Measurements from ENCODE around the gene DNAAF9. TPM values are rescaled to one million over a fixed set of nuclear protein-coding genes. Genes with fewer than 3 reads are reported as not detected.
"Not testable (repeated sequence)": the region's sequence is repeated elsewhere in the genome, so short reads cannot be mapped to it uniquely, and the experiment has no call there.

The DNAAF9 gene
- total and polyA plus RNA-seq, 2 donors from 2014 or later = 7.3 to 25.2 TPM

DNA sequence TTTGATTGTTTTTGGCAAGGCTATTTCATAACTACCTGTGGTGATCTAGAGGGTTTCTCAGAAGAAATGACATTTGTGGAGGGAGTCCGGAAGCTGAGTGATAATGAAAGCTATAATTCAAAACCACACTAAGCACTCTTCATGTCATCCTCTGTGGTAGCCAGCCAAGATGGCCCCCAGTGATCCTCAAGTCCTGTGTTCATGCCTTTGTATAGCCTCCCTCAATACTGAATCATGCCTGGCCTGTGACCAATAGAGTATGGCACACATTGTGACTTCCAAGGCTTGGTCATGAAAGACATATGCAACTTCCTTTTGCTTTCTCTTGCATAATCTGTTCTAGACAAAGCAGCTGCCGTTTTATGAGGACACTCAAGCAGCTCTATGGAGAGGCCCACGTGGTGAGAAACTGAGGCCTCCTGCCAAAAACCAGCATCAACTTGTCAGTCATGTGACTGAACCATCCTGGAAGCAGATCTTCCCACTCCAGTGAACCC lies 12.8 kb upstream of the DNAAF9 start:
- TF ChIP-seq, protein P1, sequence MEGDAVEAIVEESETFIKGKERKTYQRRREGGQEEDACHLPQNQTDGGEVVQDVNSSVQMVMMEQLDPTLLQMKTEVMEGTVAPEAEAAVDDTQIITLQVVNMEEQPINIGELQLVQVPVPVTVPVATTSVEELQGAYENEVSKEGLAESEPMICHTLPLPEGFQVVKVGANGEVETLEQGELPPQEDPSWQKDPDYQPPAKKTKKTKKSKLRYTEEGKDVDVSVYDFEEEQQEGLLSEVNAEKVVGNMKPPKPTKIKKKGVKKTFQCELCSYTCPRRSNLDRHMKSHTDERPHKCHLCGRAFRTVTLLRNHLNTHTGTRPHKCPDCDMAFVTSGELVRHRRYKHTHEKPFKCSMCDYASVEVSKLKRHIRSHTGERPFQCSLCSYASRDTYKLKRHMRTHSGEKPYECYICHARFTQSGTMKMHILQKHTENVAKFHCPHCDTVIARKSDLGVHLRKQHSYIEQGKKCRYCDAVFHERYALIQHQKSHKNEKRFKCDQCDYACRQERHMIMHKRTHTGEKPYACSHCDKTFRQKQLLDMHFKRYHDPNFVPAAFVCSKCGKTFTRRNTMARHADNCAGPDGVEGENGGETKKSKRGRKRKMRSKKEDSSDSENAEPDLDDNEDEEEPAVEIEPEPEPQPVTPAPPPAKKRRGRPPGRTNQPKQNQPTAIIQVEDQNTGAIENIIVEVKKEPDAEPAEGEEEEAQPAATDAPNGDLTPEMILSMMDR (IDR thresholded peaks at IDR 0.05; ENCODE audit: borderline replicate concordance, extremely low read depth, insufficient read depth) = no peak
- Histone ChIP-seq H3K9me3 (ENCODE audit: control insufficient read depth in 2 of 3, insufficient read depth in 1 of 3, low read length in 3 of 3) (no peaks in the 10 kb centered on the region), H3K27ac (ENCODE audit: low read depth in 2 of 2, low read length in 2 of 2) (no peak overlapping the region), H3K4me1 (ENCODE audit: control insufficient read depth in 2 of 3, insufficient read depth in 2 of 3, low read depth in 1 of 3, low read length in 3 of 3) (no peaks in the 10 kb centered on the region), H3K4me3 (ENCODE audit: low read length in 3 of 3) (no peak overlapping the region), H3K27me3 (ENCODE audit: control insufficient read depth, insufficient read depth, low read length) (no peaks in the 10 kb centered on the region), H3K9ac (ENCODE audit: low read length in 3 of 3) (no peak overlapping the region), H3K36me3 (ENCODE audit: control insufficient read depth in 2 of 3, insufficient read depth in 3 of 3, low read length in 3 of 3) (no peaks in the 10 kb centered on the region)
- DNase-seq (no peak), FAIRE-seq (no peak)
- intact Hi-C loops (cut with DNase I) = no loop called here

DNA sequence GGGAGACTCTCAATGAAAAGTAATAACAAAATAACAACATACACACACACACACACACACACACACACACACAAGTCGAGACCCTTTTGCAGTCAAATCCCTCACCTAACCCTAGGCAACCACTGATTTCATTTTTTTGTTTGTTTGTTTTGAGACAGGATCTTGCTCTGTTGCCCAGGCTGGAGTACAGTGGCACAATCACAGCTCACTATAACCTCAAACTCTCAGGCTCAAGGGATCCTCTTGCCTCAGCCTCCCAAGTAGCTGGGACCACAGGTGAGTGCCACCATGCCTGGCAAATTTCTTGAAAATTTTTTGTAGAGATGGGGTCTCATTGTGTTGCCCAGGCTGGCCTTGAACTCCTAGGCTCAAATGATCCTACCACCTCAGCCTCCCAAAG lies 10.7 kb upstream of the DNAAF9 start:
- FAIRE-seq; H3K27me3 ChIP-seq (ENCODE audit: control insufficient read depth, insufficient read depth, low read length); H3K4me3 ChIP-seq (ENCODE audit: low read length in 3 of 3); H3K4me1 ChIP-seq (ENCODE audit: control insufficient read depth in 2 of 3, insufficient read depth in 2 of 3, low read depth in 1 of 3, low read length in 3 of 3); H3K36me3 ChIP-seq (ENCODE audit: control insufficient read depth in 2 of 3, insufficient read depth in 3 of 3, low read length in 3 of 3); H3K9me3 ChIP-seq (ENCODE audit: control insufficient read depth in 2 of 3, insufficient read depth in 1 of 3, low read length in 3 of 3); DNase-seq; intact Hi-C loops (cut with DNase I); H3K27ac ChIP-seq (ENCODE audit: low read depth in 2 of 2, low read length in 2 of 2); H3K9ac ChIP-seq (ENCODE audit: low read length in 3 of 3): not testable (repeated sequence)

DNA sequence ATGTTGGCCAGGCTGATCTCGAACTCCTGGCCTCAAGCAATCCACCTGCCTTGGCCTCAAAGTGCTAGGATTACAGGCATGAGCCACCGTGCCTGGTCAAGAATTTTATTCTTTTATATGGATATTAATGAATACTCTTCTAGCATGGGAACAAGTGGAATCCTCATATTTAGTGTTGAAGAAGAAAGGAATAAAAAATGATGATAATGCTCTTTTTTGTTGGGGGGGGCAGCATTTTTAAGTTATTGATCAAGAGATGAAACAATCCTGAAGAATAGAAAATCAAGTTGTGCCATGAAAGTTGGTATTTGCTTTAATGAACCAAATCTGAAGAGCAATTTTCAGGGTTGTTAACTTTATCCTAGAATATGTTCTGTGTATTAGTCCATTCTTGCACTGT lies 6.7 kb upstream of the DNAAF9 start:
- Histone ChIP-seq H3K4me1 (ENCODE audit: control insufficient read depth in 2 of 3, insufficient read depth in 2 of 3, low read depth in 1 of 3, low read length in 3 of 3) (no peaks in the 10 kb centered on the region), H3K27me3 (ENCODE audit: control insufficient read depth, insufficient read depth, low read length) (no peaks in the 10 kb centered on the region), H3K36me3 (ENCODE audit: control insufficient read depth in 2 of 3, insufficient read depth in 3 of 3, low read length in 3 of 3) (no peaks in the 10 kb centered on the region), H3K27ac (ENCODE audit: low read depth in 2 of 2, low read length in 2 of 2) (no peak overlapping the region), H3K4me3 (ENCODE audit: low read length in 3 of 3) (no peak overlapping the region), H3K9me3 (ENCODE audit: control insufficient read depth in 2 of 3, insufficient read depth in 1 of 3, low read length in 3 of 3) (no peaks in the 10 kb centered on the region), H3K9ac (ENCODE audit: low read length in 3 of 3) (no peak overlapping the region)
- intact Hi-C loops (cut with DNase I) = no loop called here
- no peak for FAIRE-seq
- TF ChIP-seq, protein P1 (IDR thresholded peaks at IDR 0.05; ENCODE audit: borderline replicate concordance, extremely low read depth, insufficient read depth) = no peak
- DNase-seq = no peak

DNA sequence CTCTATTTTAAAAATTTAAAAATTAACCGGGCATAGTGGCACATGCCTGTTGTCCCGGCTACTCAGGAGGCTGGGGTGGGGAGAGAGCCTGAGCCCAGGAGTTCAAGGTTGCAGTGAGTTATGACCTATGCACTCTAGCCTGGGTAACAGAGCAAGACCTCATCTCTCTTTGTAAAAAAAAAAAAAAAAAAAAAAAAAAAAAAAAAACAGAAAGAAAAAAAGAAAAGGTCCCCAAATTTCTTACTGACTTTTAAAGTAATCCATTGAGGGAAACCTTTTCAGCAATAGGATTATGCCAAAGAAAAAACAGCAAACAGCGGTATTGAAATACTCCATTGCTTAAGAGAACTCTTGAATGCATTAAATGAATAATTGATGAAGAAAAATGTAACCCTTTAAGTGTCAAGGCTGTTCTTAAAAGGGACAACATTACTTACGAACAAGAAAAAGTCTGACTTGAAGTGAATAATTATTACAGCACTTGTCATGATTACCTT lies 6.0 kb upstream of the DNAAF9 start:
- intact Hi-C loops (cut with DNase I) = no loop called here
- Histone ChIP-seq H3K27me3 (ENCODE audit: control insufficient read depth, insufficient read depth, low read length) (no peaks in the 10 kb centered on the region), H3K9ac (ENCODE audit: low read length in 3 of 3) (no peak overlapping the region), H3K4me3 (ENCODE audit: low read length in 3 of 3) (no peak overlapping the region), H3K9me3 (ENCODE audit: control insufficient read depth in 2 of 3, insufficient read depth in 1 of 3, low read length in 3 of 3) (no peaks in the 10 kb centered on the region), H3K36me3 (ENCODE audit: control insufficient read depth in 2 of 3, insufficient read depth in 3 of 3, low read length in 3 of 3) (no peaks in the 10 kb centered on the region), H3K4me1 (ENCODE audit: control insufficient read depth in 2 of 3, insufficient read depth in 2 of 3, low read depth in 1 of 3, low read length in 3 of 3) (no peaks in the 10 kb centered on the region), H3K27ac (ENCODE audit: low read depth in 2 of 2, low read length in 2 of 2) (no peak overlapping the region)
- no peak for FAIRE-seq
- DNase-seq = no peak
- TF ChIP-seq, protein P1 (IDR thresholded peaks at IDR 0.05; ENCODE audit: borderline replicate concordance, extremely low read depth, insufficient read depth) = no peak
